Fibroblast of lung (primary cell): ENCODE data around the gene UCKL1. TPM values are rescaled to one million over a fixed set of nuclear protein-coding genes. Genes with fewer than 3 reads are reported as not detected.

Experiments used
- DNase-seq, 2 donors: peaks; one replicate each; pipeline versions ENCODE4 v3.0.0 to v3.0.0-alpha.2; 2010; ENCODE audit warnings: low read depth in 2 of 2
- H2AFZ ChIP-seq: 2 replicates; pipeline ENCODE4 v1.5.1; 2012; ENCODE audit warnings: low read length, control low read depth, inconsistent platforms
- H3K27ac ChIP-seq: 2 replicates; pipeline ENCODE4 v1.5.1; 2011; ENCODE audit warnings: low read length, control low read depth; ENCODE audit not compliant: insufficient read depth
- H3K27me3 ChIP-seq: 2 replicates; pipeline ENCODE4 v1.5.1; 2011; ENCODE audit warnings: mild to moderate bottlenecking, low read length; ENCODE audit not compliant: control insufficient read depth, insufficient read depth
- H3K36me3 ChIP-seq: 2 replicates; pipeline ENCODE4 v1.5.1; 2011; ENCODE audit warnings: low read length; ENCODE audit not compliant: control insufficient read depth, insufficient read depth
- H3K4me1 ChIP-seq: 2 replicates; pipeline ENCODE4 v1.5.1; 2011; ENCODE audit warnings: low read length; ENCODE audit not compliant: control insufficient read depth, insufficient read depth; ENCODE audit errors: extremely low read depth
- H3K4me2 ChIP-seq: 2 replicates; pipeline ENCODE4 v1.5.1; 2011; ENCODE audit warnings: low read length, control low read depth; ENCODE audit not compliant: insufficient read depth; ENCODE audit errors: extremely low read depth
- H3K4me3 ChIP-seq, 4 experiments: fragments of 200-600 bp in 1 of 4; sonication (generic) in 1 of 4; replicated peaks in 1 of 4; 2 replicates each; pipeline ENCODE4 v1.5.1; 2011 to 2016; ENCODE audit warnings: low read length in 4 of 4, low read depth in 3 of 4, mild to moderate bottlenecking in 3 of 4, control low read depth in 2 of 4, inconsistent platforms in 1 of 4, mixed read lengths in 1 of 4; ENCODE audit not compliant: insufficient read depth in 1 of 4; ENCODE audit errors: control extremely low read depth in 1 of 4
- H3K79me2 ChIP-seq: 2 replicates; pipeline ENCODE4 v1.5.1; 2012; ENCODE audit warnings: mild to moderate bottlenecking, low read length, inconsistent platforms; ENCODE audit not compliant: control insufficient read depth, insufficient read depth
- H3K9ac ChIP-seq: 2 replicates; pipeline ENCODE4 v1.5.1; 2011; ENCODE audit warnings: mild to moderate bottlenecking, low read length, control low read depth; ENCODE audit not compliant: insufficient read depth
- H3K9me3 ChIP-seq: 2 replicates; pipeline ENCODE4 v1.5.1; 2012; ENCODE audit warnings: low read depth, low read length; ENCODE audit not compliant: control insufficient read depth, insufficient read depth
- H4K20me1 ChIP-seq: 2 replicates; pipeline ENCODE4 v1.5.1; 2011; ENCODE audit warnings: low read length; ENCODE audit not compliant: control insufficient read depth, insufficient read depth; ENCODE audit errors: extremely low read depth
- CTCF ChIP-seq, 2 donors: IDR thresholded peaks in 1 of 2; conservative IDR thresholded peaks in 1 of 2; 1 replicate in 1 of 2; 2 replicates in 1 of 2; pipeline ENCODE4 v1.5.1; 2011 to 2012; ENCODE audit warnings: low read length in 2 of 2, control low read depth in 1 of 2, inconsistent platforms in 1 of 2, low read depth in 1 of 2, mild to moderate bottlenecking in 1 of 2
- EZH2 ChIP-seq: IDR thresholded peaks from 2 replicates; pipeline ENCODE4 v1.5.1; 2012; ENCODE audit warnings: low read length, control low read depth, mild to moderate bottlenecking; ENCODE audit errors: missing control alignments
- polyA plus RNA-seq, 2 donors: library from polyadenylated mRNA; depleted of rRNA in 1 of 2; stranded (reverse) in 1 of 2; unstranded in 1 of 2; fragments of >200 nt; gene quantifications; 2 replicates each; pipeline ENCODE4 v1.2.1, GENCODE V29; 2011 to 2012; ENCODE audit warnings: missing spikeins in 1 of 2
- total RNA-seq: library from RNA; depleted of rRNA; stranded (reverse); fragments of >200 nt; gene quantifications from 2 replicates; pipeline ENCODE4 v1.2.1, GENCODE V29; 2014

UCKL1 gene
- total and polyA plus RNA-seq, 2 donors (not counting 1 experiment from before 2014, with no cell fraction given): 16.4 to 27.9 TPM

DNA sequence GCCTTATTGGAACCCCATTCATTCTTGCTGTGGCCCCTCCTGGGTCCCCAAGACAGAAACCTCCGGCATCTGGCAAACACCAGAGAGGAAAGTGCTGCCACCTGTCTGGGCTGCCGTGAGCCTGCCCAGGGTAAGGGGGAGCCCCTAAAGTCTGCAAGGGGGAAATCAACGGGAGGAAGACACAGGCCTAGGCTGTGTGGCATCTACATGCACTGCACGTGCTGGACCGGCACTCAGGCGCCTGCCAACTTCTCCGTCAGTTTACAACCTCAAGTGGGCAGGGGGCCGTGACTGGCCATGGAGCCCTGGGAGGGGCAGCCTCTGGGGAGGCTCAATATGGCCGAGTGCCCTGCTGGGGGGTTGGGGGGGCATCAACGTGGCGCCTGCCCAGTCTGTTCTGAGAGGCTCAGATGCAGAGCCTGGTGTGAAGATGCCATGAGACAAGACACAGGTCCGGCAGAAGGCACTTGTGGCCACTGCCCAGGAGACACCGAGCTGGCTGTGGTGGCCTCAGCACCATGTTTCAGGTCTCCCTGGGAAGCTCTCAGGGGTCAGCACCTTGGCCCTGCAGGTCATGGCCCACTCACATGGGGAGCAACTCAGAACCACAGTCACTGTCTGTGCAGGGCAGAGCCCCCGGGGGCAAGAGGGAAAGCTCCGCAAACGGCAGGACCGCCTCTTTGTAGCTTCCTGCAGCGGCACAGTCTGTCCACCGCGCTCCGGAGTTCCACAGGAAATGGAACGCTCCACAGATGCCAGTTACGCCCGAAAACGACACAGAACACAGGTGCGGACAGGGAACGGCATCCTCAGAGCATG is 8.4 kb downstream of the UCKL1 start:
- Histone ChIP-seq H2AFZ (no peak overlapping the region), H3K9ac (no peak overlapping the region), H3K4me3 (no peak overlapping the region), H3K9me3 (no peaks in the 10 kb centered on the region), H4K20me1 (no peaks in the 10 kb centered on the region), H3K27me3 (no peaks in the 10 kb centered on the region), H3K79me2 (peaks cover 51% of the 10 kb centered on the region), H3K27ac (no peak overlapping the region), H3K4me2 (no peak overlapping the region), H3K36me3 (peaks cover 22% of the 10 kb centered on the region), H3K4me1 (peaks cover 28% of the 10 kb centered on the region)
- DNase-seq: no peak
- no peak for TF ChIP-seq EZH2
- no peak for TF ChIP-seq CTCF (conservative IDR thresholded peaks at IDR 0.05 in 1 of 2, IDR thresholded peaks at IDR 0.05 in 1 of 2; ENCODE audit: low read depth in 1 of 2, low read length in 2 of 2)

GRCh38 chr20:63946986-63947637 is 9.1 kb downstream of the UCKL1 start:
- Histone ChIP-seq H3K4me2 (no peak overlapping the region), H4K20me1 (no peaks in the 10 kb centered on the region), H3K36me3 (peaks cover 25% of the 10 kb centered on the region), H3K4me1 (peaks cover 28% of the 10 kb centered on the region), H3K9me3 (no peaks in the 10 kb centered on the region), H2AFZ (no peak overlapping the region), H3K4me3 (no peak overlapping the region), H3K9ac (no peak overlapping the region), H3K79me2 (peaks cover 43% of the 10 kb centered on the region), H3K27ac (no peak overlapping the region), H3K27me3 (no peaks in the 10 kb centered on the region)
- TF ChIP-seq EZH2 (no peak), CTCF (conservative IDR thresholded peaks at IDR 0.05 in 1 of 2, IDR thresholded peaks at IDR 0.05 in 1 of 2; ENCODE audit: low read depth in 1 of 2, low read length in 2 of 2) (no peak)
- no peak for DNase-seq
